GM18505 (cell line): Measurements from ENCODE around the gene FAM107B.
A peak's percentile ranks its signal among the peaks of the same experiment; 100 is the strongest.

Source experiments
- ATAC-seq: cut with Tn5 transposase; IDR thresholded peaks from one replicate; pipeline ENCODE4 v1.9.1; 2021; ENCODE audit not compliant: unreplicated experiment
- POLR2A ChIP-seq: IDR thresholded peaks from 4 replicates; pipeline ENCODE4 v1.6.1; 2011; ENCODE audit warnings: borderline replicate concordance; ENCODE audit not compliant: insufficient read depth, insufficient read length; ENCODE audit errors: extremely low read depth

FAM107B gene

GRCh38 chr10:14758994-14759664 is 15.6 kb downstream of the FAM107B start:
- no peak for TF ChIP-seq POLR2A
- ATAC-seq = no peak

- TF ChIP-seq POLR2A = no peak
- no peak for ATAC-seq
These were observed 16.2 kb downstream of the FAM107B start for GRCh38 chr10:14758451-14758850.

DNA sequence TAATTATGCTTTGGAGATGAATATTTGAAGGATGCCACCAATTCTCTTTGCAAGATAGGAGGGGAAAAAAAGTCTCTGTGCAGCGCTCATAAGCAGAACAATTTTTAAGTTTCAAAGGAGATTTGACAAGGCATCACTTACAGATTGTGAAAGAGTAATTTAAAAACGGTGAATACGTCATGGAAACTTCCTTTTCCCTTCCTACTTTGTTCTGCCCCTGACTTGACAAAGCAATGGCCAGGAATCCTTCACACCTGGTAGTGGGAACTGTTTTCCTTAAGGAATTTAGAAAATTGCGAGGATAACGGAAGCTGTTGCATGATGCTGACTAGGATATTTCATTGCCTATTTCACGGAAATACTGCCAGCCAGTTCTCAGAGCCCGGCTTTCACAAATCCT is 16.7 kb downstream of the FAM107B start:
- TF ChIP-seq POLR2A = no peak
- no peak for ATAC-seq

DNA sequence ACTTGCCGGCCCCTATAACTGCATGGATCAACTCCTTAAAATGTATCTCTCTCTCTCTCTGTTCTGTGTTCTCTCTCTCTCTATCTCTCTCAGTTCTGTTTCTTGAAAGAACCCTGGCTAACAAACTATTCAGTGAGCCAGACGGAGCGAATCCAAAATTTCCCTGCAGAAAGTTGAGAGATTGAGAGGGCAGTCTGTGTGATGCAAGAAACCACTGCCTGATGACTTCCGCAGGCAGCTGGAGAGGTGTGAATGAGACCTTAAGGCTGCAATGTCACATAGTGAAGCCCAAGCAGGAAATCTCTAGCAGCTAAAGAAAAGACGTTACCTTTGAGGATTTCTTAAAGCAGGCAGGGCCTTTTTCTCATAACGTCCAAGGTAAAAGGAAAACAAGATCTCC is 17.3 kb downstream of the FAM107B start:
- ATAC-seq = no peak
- no peak for TF ChIP-seq POLR2A

DNA sequence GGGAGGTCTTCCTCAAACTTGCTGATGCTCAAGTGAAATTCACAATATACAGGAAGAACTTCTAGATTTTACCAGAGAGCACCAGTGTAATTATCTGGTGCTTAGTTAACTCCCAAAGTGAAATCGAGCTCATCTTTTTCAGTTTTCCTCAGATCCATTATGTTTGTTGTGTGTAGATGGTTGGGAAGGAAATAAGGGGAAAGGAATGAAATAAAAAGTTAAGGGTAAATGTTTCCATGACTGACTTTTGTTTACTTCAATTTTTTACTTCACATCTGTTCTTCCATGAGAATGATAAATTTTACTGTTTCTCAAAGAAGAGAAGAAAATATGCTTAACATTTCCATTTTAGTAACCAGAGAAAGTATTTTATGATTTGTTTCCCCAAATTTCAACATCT is 21.3 kb downstream of the FAM107B start:
- ATAC-seq = no peak
- TF ChIP-seq POLR2A = no peak

DNA sequence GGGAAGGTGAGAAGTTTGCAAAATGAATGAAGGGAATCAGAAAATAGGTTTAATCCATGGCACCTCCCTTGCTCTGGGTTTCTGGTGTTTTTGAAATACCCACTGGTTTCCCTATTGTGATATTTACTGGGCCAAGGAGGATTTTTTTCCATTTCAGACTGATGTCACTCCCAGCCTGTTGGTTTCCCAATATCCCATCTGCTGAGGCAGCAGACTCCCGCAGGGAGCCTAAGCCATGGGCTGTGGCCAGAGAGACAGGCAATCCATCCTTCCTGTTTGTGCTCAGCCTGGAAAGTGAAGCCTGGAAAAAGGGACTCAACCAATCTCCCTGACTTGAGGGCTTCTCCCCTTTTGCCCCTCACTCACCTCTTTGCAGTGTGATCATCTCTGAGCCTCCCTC is 22.8 kb downstream of the FAM107B start:
- TF ChIP-seq POLR2A = no peak
- ATAC-seq = no peak

GRCh38 chr10:14751014-14751896 is 23.4 kb downstream of the FAM107B start:
- no peak for TF ChIP-seq POLR2A
- ATAC-seq = no peak

DNA sequence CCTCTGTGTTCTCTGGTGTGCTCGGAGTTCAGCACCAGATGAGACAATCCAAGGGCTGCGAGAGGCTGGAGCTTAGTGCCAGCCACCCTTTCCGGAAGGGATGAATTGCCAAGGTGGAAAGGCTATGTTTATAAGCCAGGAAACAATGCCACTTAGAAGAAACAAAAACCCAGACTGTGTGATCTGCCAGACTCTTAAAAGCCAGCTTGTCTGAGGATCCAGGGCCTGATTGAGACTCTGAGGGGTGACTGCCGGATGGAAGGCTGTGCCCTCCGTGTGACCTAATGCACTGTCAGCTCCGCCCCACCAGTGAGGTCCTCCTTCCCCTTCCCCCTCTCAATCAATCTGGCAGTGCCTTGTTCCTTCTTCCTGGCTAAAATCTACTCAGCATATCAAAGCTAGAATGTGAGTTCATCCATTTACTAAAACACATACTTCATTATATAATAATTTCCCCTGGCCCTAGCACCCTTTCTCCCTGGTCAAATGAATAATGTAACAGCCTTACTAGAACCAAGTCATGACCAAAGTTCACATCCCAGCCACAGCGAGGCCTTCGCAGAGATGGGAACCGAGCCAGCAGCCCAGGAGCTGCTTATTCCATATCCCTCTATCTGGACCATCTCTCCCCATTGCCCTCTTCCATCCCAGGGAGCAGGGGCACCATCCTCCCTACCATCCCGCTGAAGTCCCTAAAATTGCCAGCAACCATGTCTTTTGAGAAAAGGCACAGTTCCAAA is 25.5 kb downstream of the FAM107B start:
- ATAC-seq = no peak
- no peak for TF ChIP-seq POLR2A

DNA sequence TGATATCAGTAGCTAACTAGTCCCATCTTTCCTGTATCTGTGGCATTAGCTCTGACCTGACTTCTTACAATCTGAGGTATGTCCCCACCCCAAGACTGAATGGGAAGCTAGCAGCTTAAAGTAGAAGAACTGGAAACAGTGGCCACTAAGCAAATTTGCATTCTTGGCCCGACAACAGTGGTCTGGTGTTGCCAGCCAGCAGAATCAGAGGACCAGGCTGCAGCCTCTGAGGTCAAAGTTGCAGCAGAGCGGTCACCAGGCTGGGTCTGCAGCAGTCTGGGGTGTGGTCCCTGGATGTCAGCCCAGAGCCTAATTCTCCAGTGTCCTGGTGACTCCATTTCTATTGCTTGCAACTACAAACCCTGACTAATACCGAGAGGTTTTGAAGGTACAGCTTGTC is 26.3 kb downstream of the FAM107B start:
- no peak for TF ChIP-seq POLR2A
- ATAC-seq = no peak

DNA sequence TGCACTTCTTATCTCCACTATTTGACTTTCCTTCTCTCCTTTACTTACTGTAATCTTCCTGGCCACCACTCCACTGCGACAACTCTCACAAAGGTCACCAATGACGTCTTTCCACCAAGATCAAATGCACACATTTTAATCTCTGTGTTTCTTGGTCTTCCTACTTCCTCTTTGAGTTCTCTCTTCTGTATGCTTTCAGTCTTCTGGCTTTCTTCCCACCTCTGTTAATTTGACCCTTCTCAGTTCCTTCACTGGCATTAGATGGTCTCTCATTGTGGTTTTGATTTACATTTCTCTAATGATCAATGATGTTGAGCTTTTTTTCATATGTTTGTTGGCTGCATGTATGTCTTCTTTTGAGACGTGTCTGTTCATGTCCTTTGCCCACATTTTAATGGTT is 31.9 kb downstream of the FAM107B start:
- no peak for TF ChIP-seq POLR2A
- ATAC-seq = peak; percentile 84

DNA sequence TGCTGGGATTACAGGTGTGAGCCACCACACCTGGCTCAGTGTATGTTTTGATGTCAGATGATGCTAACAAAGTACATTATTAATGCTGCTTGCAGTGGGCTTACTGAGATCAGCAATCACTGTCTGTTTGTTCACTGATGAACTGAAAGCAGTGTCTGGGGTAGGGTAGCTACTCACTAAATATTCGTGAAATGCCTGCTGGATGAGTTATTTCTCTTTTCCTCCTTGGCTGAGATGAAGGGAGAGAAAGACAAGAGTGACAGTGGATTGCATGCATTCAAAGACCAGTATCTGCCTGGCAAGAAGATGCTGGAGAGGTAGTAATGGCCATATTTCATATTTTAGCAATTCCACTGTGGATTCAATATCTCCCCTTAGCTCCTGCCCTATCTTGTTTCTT is 32.3 kb downstream of the FAM107B start:
- peak; percentile 11 for ATAC-seq
- no peak for TF ChIP-seq POLR2A

DNA sequence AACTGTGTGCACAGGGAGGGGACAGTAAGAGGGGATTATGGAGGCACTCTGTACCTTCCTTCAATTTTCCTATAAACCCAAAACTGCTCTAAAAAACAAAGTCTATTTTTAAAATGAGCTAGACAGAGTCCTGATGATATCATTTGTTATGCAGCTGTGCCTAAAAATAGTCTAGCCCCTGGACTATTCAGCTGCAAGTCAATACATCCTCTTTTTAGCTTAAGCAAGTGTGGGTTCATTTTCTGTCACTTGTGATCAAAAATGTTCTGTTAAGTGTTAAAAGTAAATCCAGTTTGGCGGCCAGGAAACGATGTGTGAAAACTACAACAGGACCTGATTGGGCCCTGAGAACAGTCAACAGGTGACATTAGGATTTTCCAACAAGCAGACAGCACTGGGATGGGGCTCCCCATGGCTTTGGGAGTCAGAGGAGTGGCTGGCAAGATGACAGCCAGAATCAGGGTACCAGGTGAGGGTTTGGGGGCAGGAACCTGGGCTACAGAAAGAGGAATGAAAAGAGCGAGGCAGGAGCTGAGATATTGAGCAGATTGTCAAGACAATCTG is 33.9 kb downstream of the FAM107B start:
- ATAC-seq = peak; percentile 58
- no peak for TF ChIP-seq POLR2A
